LNCAP (cell line): Measurements from ENCODE around the gene TSBP1.

ENCODE experiments used
- TF ChIP-seq, protein P1 (sequence below): fragments of 450-650 bp; IDR thresholded peaks from 2 replicates; pipeline ENCODE4 v1.5.1; 2017; ENCODE audit warnings: mild to moderate bottlenecking

The TSBP1 gene

DNA sequence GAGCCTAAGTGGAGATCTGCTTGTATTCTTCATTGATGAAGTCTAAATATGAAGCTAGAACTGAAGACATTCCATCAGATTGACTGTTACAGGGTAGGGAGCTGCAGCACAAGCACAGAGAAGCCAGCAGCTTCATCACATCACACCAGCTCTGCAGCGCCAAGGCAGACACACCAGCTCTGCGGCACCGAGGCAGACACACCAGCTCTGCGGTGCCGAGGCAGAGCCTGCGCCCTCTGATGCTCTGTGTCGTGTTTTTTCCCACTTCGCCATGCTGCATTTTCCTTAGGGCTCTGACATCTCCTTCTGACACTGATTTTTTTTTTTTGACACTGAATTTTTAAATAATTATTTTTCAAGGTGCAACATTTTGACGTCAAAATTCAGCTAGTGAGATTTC is 34.5 kb upstream of the TSBP1 start:
- TF ChIP-seq, protein P1, sequence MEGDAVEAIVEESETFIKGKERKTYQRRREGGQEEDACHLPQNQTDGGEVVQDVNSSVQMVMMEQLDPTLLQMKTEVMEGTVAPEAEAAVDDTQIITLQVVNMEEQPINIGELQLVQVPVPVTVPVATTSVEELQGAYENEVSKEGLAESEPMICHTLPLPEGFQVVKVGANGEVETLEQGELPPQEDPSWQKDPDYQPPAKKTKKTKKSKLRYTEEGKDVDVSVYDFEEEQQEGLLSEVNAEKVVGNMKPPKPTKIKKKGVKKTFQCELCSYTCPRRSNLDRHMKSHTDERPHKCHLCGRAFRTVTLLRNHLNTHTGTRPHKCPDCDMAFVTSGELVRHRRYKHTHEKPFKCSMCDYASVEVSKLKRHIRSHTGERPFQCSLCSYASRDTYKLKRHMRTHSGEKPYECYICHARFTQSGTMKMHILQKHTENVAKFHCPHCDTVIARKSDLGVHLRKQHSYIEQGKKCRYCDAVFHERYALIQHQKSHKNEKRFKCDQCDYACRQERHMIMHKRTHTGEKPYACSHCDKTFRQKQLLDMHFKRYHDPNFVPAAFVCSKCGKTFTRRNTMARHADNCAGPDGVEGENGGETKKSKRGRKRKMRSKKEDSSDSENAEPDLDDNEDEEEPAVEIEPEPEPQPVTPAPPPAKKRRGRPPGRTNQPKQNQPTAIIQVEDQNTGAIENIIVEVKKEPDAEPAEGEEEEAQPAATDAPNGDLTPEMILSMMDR = no peak

DNA sequence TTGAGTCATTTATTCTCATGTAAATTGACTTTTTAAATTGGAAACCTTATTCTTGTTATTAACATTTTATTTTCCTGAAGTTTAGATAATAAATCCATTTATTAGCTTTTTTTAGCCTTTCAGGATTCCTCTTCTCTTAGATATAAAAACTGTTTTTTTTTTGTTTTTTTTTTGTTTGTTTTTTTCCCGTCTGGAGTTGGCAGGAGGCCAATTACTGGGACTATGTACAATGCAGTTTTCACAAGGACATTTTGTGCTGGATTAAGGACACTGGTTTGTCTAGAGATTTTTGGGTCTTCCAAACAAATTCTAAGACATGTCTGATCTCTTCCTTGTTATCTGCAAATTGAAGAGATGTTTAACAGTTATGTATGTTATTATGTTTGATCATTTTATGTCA is 34.0 kb upstream of the TSBP1 start:
- TF ChIP-seq, protein P1 = no peak

DNA sequence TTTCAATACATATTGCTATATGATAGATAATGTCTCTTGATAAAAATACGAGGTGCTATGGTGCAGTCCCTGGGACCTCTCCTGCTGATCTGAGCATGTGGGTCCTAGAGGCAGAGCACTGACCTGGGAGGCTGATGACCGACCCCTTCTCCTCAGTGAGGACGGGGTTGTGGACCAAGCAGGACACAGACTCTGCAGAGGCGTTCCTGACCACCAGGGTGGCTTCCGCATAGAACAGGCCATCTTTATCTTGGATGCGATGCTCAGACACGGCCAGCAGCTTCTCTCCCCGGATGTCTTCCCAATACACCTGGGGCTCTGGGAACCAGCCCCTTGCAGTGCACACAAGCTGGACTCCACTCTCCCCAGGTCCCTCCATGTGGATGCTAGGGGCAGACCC is 31.1 kb upstream of the TSBP1 start:
- TF ChIP-seq, protein P1 = no peak

GRCh38 chr6:32401284-32401963 is 29.7 kb upstream of the TSBP1 start:
- TF ChIP-seq, protein P1 = no peak

DNA sequence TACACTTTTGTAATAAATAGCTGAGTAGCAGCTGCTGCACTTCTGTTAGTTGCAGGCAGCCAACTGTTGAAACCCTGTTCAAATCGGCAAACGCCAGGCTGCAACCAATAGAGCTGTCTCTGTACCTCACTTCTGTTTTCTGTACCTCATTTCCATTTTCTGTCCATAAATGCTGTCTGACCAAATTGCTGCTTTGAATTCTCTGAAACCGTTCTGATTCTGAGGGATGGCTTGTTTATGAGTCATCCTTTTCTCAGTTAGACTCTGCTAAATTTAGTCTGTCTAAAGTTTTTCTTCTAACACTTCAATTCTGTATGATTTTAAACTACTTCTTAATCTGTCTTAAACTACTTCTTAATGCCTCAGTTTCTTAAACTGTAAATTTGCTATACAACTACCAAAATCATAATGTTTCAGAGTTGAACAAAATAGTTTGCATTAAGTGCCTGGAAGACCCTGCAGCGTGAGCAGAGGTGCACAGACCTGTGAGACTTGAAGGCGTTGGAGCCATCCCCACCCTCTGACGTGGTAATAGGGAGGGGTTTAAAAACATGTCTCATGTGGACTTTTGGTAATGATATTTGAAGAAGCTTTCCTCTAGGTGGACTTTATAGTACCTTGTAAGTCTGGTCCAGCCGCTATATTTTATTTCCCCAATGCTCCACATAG is 25.7 kb upstream of the TSBP1 start:
- TF ChIP-seq, protein P1 = no peak

DNA sequence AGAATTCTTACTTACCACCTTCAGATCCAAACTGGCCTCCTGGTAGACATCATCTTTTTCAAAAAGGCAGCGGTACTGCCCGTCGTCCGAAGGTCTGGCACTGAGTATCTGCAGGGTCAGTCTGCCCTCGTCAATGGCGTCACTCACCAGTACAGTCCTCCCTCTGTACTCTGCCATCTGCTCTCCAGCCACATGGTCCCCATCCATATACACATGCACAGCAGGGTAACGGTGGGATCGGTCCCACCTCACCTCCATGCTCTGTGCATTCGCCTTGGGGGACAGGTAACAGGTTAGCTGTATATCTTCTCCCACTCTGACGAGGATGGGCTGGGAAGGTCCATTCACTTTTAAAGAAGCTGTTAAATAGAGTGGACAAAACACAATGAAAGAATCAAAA is 24.3 kb upstream of the TSBP1 start:
- TF ChIP-seq, protein P1 = no peak

GRCh38 chr6:32393665-32394420 is 22.1 kb upstream of the TSBP1 start:
- TF ChIP-seq, protein P1 = no peak
